DOHH2 (cell line): ENCODE results near the gene HIVEP2.

ENCODE experiments used
- H3F3A ChIP-seq: fragments of 200-600 bp; sonication (generic), shearing (Covaris generic); 2 replicates; pipeline ENCODE4 v1.6.0; 2016; ENCODE audit warnings: antibody characterized with exemption, mild to moderate bottlenecking; ENCODE audit not compliant: control insufficient read depth, insufficient read depth
- H3K27ac ChIP-seq: fragments of 200-600 bp; sonication (generic); 2 replicates; pipeline ENCODE4 v1.5.1; 2014; ENCODE audit warnings: low read depth, mild to moderate bottlenecking, low read length, moderate library complexity
- H3K27me3 ChIP-seq: fragments of 200-600 bp; sonication (generic); 2 replicates; pipeline ENCODE4 v1.6.1; 2014; ENCODE audit warnings: mild to moderate bottlenecking, low read length, mixed read lengths; ENCODE audit not compliant: control insufficient read depth
- H3K36me3 ChIP-seq: fragments of 200-600 bp; sonication (generic); 2 replicates; pipeline ENCODE4 v1.6.1; 2014; ENCODE audit warnings: mild to moderate bottlenecking, low read length, moderate library complexity, mixed read lengths; ENCODE audit not compliant: control insufficient read depth
- H3K4me1 ChIP-seq: fragments of 200-600 bp; sonication (generic); 2 replicates; pipeline ENCODE4 v1.6.1; 2014; ENCODE audit warnings: mild to moderate bottlenecking, low read length, mixed read lengths; ENCODE audit not compliant: control insufficient read depth
- H3K4me2 ChIP-seq: fragments of 200-600 bp; sonication (generic); 2 replicates; pipeline ENCODE4 v1.6.0; 2014; ENCODE audit warnings: mild to moderate bottlenecking, low read length, moderate library complexity
- H3K4me3 ChIP-seq: fragments of 200-600 bp; sonication (generic); 2 replicates; pipeline ENCODE4 v1.5.1; 2014; ENCODE audit warnings: mild to moderate bottlenecking, low read length, mixed read lengths
- H3K79me2 ChIP-seq: fragments of 200-600 bp; sonication (generic); 2 replicates; pipeline ENCODE4 v1.6.1; 2014; ENCODE audit warnings: mild to moderate bottlenecking, low read length, mixed read lengths; ENCODE audit not compliant: control insufficient read depth
- H3K9me2 ChIP-seq: fragments of 200-600 bp; sonication (generic); replicated peaks from 2 replicates; pipeline ENCODE4 v1.6.1; 2014; ENCODE audit warnings: mild to moderate bottlenecking, low read length, mixed read lengths; ENCODE audit not compliant: control insufficient read depth
- H3K9me3 ChIP-seq: fragments of 200-600 bp; sonication (generic); 2 replicates; pipeline ENCODE4 v1.6.1; 2014; ENCODE audit warnings: antibody characterized with exemption, low read length, mixed read lengths; ENCODE audit not compliant: control insufficient read depth, insufficient read depth
- H4K20me1 ChIP-seq: fragments of 200-600 bp; sonication (generic); 2 replicates; pipeline ENCODE4 v1.6.0; 2014; ENCODE audit warnings: low read depth, mild to moderate bottlenecking, antibody characterized with exemption, low read length, moderate library complexity; ENCODE audit not compliant: control insufficient read depth, insufficient read depth
- CTCF ChIP-seq: fragments of 200-600 bp; sonication (generic); IDR thresholded peaks from one replicate; pipeline ENCODE4 v1.5.1; 2014; ENCODE audit warnings: antibody characterized with exemption, mild to moderate bottlenecking, low read depth, low read length; ENCODE audit not compliant: poor library complexity, severe bottlenecking
- EZH2phosphoT487 ChIP-seq: fragments of 200-600 bp; sonication (generic); IDR thresholded peaks from 2 replicates; pipeline ENCODE4 v1.6.1; 2017; ENCODE audit warnings: borderline replicate concordance, mild to moderate bottlenecking, antibody characterized with exemption, low read length, moderate library complexity, mixed read lengths

Gene HIVEP2

GRCh38 chr6:142737368-142738034 is 207.5 kb downstream of the HIVEP2 start:
- Histone ChIP-seq H3K79me2 (no peaks in the 10 kb centered on the region), H3K4me3 (no peak overlapping the region), H3F3A (no peaks in the 10 kb centered on the region), H3K4me2 (no peak overlapping the region), H3K9me3 (no peaks in the 10 kb centered on the region), H3K4me1 (no peaks in the 10 kb centered on the region), H4K20me1 (no peaks in the 10 kb centered on the region), H3K27me3 (no peaks in the 10 kb centered on the region; the same call in 1 of the 2 replicates), H3K27ac (no peak overlapping the region), H3K36me3 (no peaks in the 10 kb centered on the region), H3K9me2 (no peaks in the 10 kb centered on the region)
- TF ChIP-seq EZH2phosphoT487 (no peak), CTCF (no peak)

DNA sequence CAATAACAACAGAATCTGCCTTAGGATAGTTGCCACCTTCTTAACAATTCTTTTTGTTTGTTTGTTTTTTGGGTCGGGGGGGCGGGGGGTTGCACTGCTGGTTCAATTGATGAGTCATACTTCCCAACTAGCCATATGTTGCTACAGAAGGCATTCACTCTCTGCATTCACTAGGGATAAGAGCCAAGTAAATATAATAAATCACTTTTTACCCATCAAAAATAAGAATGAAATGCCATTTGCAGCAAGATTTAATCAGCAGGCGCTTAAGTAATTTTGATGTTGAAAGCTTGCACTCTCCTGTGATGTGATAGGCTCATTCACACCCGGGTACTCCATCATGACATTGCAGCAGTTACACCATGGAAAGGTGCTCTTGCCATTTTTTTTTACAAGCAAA is 209.8 kb downstream of the HIVEP2 start:
- Histone ChIP-seq H4K20me1 (no peaks in the 10 kb centered on the region), H3K27me3 (peaks cover 5% of the 10 kb centered on the region; the same call in 1 of the 2 replicates), H3K79me2 (no peaks in the 10 kb centered on the region), H3K36me3 (no peaks in the 10 kb centered on the region), H3K9me2 (no peaks in the 10 kb centered on the region), H3K4me3 (no peak overlapping the region), H3K9me3 (no peaks in the 10 kb centered on the region), H3K4me2 (no peak overlapping the region), H3K4me1 (no peaks in the 10 kb centered on the region), H3F3A (no peaks in the 10 kb centered on the region), H3K27ac (no peak overlapping the region)
- TF ChIP-seq EZH2phosphoT487: no peak
- TF ChIP-seq CTCF: no peak

DNA sequence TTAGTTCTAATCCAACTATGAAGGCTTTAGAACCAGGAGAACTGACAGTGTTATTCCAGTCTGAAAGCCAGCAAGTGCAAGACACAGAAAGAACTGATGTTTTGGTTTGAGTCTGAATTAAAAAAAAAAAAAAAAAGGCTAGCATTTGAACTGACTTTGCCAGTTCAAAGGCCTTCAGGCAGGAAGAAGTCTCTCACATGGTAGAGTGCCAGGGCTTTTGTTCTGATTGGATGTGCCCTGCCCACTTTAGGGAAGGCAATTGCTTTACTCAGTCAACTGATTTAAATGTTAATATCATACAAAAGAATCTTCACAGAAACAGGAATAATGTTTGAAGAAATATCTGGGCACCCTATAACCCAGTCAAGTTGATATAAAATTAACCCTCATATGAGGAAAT is 212.2 kb downstream of the HIVEP2 start:
- H3K4me2 ChIP-seq: no peak overlapping the region
- no peak overlapping the region for H3K27ac ChIP-seq
- H3K36me3 ChIP-seq: no peaks in the 10 kb centered on the region
- no peaks in the 10 kb centered on the region for H3K9me3 ChIP-seq
- H3K4me1 ChIP-seq: peaks cover 5% of the 10 kb centered on the region
- no peaks in the 10 kb centered on the region for H3K79me2 ChIP-seq
- peaks cover 16% of the 10 kb centered on the region for H3K27me3 ChIP-seq
- no peaks in the 10 kb centered on the region for H3F3A ChIP-seq
- no peak overlapping the region for H3K4me3 ChIP-seq
- TF ChIP-seq EZH2phosphoT487 (no peak), CTCF (no peak)
- no peaks in the 10 kb centered on the region for H4K20me1 ChIP-seq
- H3K9me2 ChIP-seq: no peaks in the 10 kb centered on the region
